CD4-positive, alpha-beta T cell treated with Interferon alpha-2 for 1 hour (primary cell): ENCODE data around the gene EXOSC2.
A peak's percentile ranks its signal among the peaks of the same experiment; 100 is the strongest.

ENCODE experiments used
- DNase-seq, 2 donors: peaks; one replicate each; pipeline ENCODE4 v3.0.0-alpha.2; 2020 to 2022

The EXOSC2 gene

GRCh38 chr9:130698514-130698913, 4.9 kb downstream of the EXOSC2 start:
- no peak for DNase-seq

GRCh38 chr9:130699047-130699446, 5.5 kb downstream of the EXOSC2 start:
- DNase-seq, result no peak

- DNase-seq, result peak; percentile 59 to 73
Observed at GRCh38 chr9:130701059-130702022, 7.8 kb downstream of the EXOSC2 start.

- DNase-seq, result no peak
Observed at GRCh38 chr9:130703501-130703900, 9.9 kb downstream of the EXOSC2 start.

- DNase-seq, result peak; percentile 67 to 79
Observed at GRCh38 chr9:130707225-130707976, 13.8 kb downstream of the EXOSC2 start.

GRCh38 chr9:130710822-130711352, 17.3 kb downstream of the EXOSC2 start:
- no peak for DNase-seq

- DNase-seq, result no peak
Observed at GRCh38 chr9:130711469-130711868, 17.9 kb downstream of the EXOSC2 start.

- peak; percentile 95 to 96 for DNase-seq
Observed at GRCh38 chr9:130712564-130713285, 19.1 kb downstream of the EXOSC2 start.

- no peak for DNase-seq
Observed at GRCh38 chr9:130713286-130713960, 19.8 kb downstream of the EXOSC2 start.

GRCh38 chr9:130714586-130715110, 21.1 kb downstream of the EXOSC2 start:
- DNase-seq, result no peak

GRCh38 chr9:130715270-130715669, 21.7 kb downstream of the EXOSC2 start:
- DNase-seq, result no peak

GRCh38 chr9:130718562-130718961, 25.0 kb downstream of the EXOSC2 start:
- no peak for DNase-seq

GRCh38 chr9:130720762-130721161, 27.2 kb downstream of the EXOSC2 start:
- DNase-seq, result no peak

- no peak for DNase-seq
Observed at GRCh38 chr9:130728721-130729120, 35.1 kb downstream of the EXOSC2 start.

GRCh38 chr9:130729145-130729544, 35.6 kb downstream of the EXOSC2 start:
- DNase-seq, result no peak

- no peak for DNase-seq
Observed at GRCh38 chr9:130731355-130731754, 37.8 kb downstream of the EXOSC2 start.

GRCh38 chr9:130732136-130732535, 38.6 kb downstream of the EXOSC2 start:
- no peak for DNase-seq

- DNase-seq, result no peak
Observed at GRCh38 chr9:130732793-130733221, 39.2 kb downstream of the EXOSC2 start.

- DNase-seq, result no peak
Observed at GRCh38 chr9:130735566-130735965, 42.0 kb downstream of the EXOSC2 start.

GRCh38 chr9:130736834-130737233, 43.3 kb downstream of the EXOSC2 start:
- DNase-seq, result no peak

- DNase-seq, result no peak
Observed at GRCh38 chr9:130738281-130738680, 44.7 kb downstream of the EXOSC2 start.

GRCh38 chr9:130739081-130739480, 45.5 kb downstream of the EXOSC2 start:
- no peak for DNase-seq
